GM19397 (cell line): Measurements from ENCODE around the gene TMEM204.

Experiments
- ATAC-seq: cut with Tn5 transposase; IDR thresholded peaks from one replicate; pipeline ENCODE4 v1.9.1; 2021; ENCODE audit warnings: mild to moderate bottlenecking, moderate library complexity; ENCODE audit not compliant: unreplicated experiment

The TMEM204 gene

GRCh38 chr16:1533443-1533951 is at the start of gene TMEM204:
TSS of gene TMEM204 (plus strand) at chr16:1533666. CDS start at chr16:1534276, 610 bp downstream.
- ATAC-seq, result no peak

- ATAC-seq, result no peak
Observed at GRCh38 chr16:1485847-1486496, 47.5 kb upstream of the TMEM204 start.

DNA sequence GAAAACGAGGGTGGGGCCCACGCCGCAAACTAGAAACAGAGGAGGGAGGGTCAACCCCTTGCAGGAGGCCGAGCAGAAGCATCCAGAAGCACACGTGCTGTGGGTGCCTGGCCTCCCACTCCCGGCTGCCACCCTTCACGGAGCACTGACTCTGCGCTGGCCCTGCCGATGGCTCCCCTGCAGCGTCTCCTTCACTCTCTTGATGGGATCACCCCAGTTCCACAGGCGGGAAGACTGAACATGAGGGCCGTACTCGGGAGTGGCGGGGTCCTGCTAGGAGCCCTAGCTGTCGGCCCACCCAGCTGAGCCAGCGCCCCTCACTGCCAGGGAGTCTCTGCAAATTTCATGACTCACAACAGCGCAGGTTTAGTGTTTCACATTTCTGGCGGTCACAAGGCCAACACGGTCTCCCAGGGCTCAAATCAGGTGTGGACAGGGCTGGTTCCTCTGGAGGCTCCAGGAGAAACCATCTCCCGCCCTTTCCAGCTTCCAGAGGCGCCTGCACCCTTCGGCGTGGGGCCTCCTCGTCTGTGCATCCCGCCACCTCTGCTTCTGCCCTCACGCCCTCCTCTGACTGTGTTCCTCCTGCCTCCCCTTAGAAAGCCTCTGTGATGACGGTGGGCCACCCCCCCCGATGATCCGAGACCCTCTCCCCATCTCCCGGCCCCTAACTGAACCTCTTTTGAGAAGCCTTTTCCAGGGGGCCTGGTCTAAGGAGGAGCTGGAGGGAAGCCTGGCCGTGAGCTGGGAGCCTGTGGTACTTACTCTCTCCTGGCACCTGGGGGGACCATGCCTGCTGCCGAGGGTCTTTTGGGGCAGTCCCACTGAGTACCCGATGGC is 46.7 kb upstream of the TMEM204 start:
- no peak for ATAC-seq

DNA sequence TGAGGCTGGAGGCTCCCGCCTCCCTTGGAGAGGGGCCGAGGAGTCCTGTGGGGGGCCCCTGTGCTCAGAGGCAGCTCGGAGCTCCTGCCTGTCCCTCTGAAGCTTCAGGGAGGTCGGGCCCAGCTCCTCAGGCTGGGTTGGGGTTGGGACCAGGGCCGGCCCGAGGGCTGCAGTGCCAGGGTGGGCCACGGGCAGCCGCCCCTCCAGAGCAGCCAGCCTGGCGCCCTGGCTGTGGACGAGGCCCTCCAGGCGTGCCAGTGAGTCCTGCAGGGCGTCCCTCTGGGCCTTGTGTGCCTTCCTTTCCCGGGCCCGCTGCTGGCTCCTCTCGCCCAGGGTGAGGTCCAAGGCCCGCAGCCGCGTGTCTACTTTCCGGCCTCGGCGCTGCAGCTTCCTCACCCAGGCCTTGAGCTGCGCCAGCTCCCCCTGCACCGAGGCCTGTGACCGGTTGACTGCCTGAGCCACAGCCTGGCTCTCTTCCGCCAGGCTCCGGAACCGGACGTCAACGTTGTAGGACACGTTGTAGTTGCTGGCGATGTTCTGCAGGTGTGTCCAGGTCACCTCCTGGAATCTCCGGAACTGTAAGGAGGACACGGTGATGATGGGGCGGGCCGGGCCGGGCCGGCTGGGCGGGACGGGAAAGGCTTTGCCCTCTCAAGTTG is 45.9 kb upstream of the TMEM204 start:
- ATAC-seq, result no peak

GRCh38 chr16:1488054-1488601 is 45.3 kb upstream of the TMEM204 start:
- ATAC-seq, result no peak

DNA sequence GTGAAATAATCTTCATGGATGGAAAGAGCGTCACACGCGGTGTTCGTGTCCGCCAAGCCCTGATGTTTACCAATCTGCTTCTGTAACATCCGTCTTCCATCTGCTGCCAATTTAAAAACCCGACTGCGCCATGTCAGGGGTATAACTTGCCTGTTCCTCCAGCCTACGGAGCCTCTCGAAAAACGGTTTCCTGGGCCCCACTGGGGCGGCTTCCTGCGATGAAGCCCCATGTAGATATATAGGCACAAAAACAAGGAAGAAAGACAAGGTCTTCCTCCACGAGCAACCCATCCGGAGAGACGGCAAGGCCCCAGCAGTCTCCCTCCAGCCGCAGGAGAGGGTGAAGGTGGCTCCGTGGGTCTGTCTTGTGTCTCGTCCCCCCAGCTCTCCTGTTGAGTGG is 44.8 kb upstream of the TMEM204 start, which contains the start of gene PTX4:
Gene PTX4 (minus strand): TSS at position 326 of the 400 bp plus-strand sequence. CDS start 35 bp downstream, at position 291.
- no peak for ATAC-seq

- ATAC-seq, result no peak
Observed at GRCh38 chr16:1489077-1489476, 44.4 kb upstream of the TMEM204 start.

DNA sequence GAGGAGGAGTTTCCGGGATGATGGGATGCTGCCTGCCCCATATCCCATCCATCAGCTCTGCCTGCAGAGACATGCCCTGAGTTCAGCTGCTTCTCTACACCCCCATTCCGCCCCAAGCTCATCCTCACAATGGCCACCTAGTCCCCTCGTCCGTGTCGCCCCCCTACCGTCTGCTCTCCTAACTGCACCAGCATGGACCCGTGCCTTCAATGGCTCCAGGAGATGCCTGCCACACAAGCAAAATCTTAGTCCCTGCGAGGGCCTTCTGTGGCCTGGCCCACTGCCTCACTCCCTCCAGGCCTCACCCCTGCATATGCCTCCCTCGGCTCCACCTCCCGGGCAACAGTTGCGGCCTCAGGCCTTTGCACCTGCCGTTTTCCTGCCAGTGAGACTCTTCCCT is 42.1 kb upstream of the TMEM204 start:
- ATAC-seq, result no peak

GRCh38 chr16:1492082-1492922 is 41.2 kb upstream of the TMEM204 start:
- ATAC-seq, result no peak

- ATAC-seq, result peak; percentile 70
Observed at GRCh38 chr16:1492923-1493745, 40.3 kb upstream of the TMEM204 start, which contains the start of gene TELO2. TSS of gene TELO2 (plus strand) at chr16:1493360. CDS start at chr16:1494282, 922 bp downstream.

GRCh38 chr16:1493746-1494094 is 39.7 kb upstream of the TMEM204 start:
- no peak for ATAC-seq

- no peak for ATAC-seq
Observed at GRCh38 chr16:1494129-1494640, 39.3 kb upstream of the TMEM204 start.

DNA sequence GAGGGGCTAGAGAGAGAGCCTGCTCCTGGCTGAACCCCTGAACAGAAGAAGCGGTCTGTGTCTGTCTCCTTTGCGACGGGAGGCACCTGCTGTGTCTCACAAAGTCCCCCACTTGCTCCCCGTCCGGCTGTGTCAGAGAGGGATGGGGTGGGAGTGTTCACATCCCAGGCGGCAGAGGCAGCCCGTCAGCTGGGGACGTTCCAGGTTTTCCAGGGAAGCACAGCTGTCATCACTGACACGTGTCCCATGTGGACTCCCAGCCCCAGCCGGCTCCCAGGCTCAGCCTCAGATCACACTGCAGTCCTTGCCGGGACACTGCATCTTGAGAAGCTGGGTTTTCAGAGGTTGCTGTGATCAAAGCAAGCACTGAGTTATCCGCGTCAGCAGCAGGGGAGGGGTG is 38.8 kb upstream of the TMEM204 start:
- no peak for ATAC-seq

- no peak for ATAC-seq
Observed at GRCh38 chr16:1495211-1495888, 38.1 kb upstream of the TMEM204 start.

- no peak for ATAC-seq
Observed at GRCh38 chr16:1495889-1496262, 37.6 kb upstream of the TMEM204 start.

DNA sequence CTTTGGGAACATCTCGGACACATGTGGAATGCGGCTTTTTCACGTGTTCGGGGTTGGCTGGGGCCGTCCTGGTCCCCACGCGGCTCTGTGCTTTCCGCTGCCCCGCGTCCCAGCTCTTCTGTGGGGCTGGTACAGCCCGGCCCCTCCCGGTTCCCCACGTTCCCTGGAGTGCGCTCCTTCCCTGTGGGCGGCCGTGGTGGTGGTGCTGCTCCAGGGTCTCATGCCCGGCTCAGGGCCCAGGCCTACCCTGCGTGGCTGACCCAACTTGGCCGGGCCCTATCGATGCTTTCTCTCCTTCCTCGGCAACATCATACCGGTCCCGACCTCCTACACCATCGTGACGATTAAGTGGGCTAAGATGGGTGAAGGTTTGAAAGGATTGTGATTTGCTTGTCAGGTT is 37.0 kb upstream of the TMEM204 start:
- no peak for ATAC-seq

DNA sequence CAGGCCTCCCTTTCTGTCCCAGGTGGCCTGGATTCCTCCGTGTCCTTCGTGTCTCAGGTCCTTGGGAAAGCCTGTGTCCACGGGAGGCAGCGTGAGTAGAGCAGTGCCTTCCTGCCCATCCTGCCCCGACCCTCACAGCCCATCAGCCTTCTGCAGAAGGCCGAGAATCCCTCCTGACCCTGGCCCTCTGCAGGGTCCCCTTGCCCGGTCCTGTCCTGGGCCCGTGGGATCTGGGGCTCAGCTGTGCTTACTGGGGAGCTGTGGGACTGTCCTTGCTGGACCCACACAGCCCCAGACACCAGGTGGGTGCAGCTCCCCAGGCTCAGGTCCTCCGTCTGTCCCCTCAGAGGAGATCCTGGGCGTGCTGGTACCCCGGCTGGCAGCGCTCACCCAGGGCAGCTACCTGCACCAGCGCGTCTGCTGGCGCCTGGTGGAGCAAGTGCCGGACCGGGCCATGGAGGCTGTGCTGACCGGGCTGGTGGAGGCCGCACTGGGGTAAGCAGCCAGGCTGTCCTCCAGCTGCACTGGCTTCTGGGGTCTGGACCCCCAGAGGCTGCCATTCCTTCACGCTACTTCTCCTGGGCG is 36.4 kb upstream of the TMEM204 start:
- no peak for ATAC-seq
